Nucleus accumbens (tissue), 56 donors: ENCODE measurements around the gene DIDO1.
"Not testable (repeated sequence)": the region's sequence is repeated elsewhere in the genome, so short reads cannot be mapped to it uniquely, and the experiment has no call there.

Experiments
- DNase-seq, 56 donors: peaks; one replicate each; lab custom pipeline; 2025; lab: John Stamatoyannopoulos, UW

The DIDO1 gene

DNA sequence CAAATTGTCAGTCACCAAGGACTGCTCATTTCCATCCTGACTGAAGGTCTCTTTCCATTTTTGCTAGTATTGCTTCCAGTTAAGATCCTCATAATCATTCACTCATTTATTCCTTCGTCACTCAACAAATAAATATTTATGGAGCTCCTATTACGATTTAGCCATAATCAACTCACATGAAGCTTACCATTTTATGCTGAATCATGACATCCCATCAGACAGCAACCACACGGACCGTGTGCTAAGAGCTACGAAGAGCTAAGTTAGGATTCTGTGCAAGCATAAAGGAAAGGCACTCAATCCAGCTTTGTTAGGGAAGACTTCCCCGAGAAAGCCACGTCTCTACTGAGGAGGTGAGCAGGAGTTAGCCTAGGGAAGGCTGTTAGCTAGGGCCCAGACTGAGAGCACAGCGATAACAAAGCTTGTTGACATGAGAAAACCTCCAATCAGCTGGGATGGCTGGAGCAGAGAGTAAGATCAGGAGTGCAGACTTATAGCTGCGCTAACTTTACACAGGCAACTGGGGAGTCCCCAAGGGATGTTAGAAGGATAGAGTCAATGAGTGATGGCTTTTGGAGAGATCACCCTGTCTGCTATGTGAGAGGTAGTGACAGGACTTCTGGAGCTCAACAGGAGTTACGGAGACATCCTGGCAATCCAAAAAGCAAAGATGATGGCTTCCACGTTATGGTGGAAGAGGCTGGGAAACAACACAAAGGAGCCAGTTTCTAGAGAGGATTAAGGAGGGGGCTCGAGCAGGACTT, 9.1 kb upstream of the DIDO1 start:
- no peak for DNase-seq

- no peak for DNase-seq
Observed at GRCh38 chr20:62933966-62934365, 7.7 kb upstream of the DIDO1 start.

DNA sequence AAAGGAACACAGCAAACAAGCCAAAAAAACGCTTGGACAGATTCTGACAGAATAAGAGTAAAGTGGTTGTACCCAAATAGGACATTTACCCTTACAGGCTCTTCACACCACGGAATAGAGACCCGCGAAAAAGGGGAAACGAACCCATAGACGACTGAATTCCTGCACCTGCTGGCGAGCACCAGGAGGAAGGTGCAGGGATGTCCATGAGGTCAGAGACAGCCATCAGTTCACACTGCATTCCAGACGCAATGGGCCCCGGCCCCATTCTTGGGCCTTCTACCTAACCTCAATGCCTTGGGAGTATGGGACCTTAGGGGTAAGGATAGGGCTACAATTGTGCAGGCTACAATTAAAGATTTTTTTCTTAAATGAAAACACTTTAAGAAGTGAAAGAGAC, 5.2 kb upstream of the DIDO1 start:
- DNase-seq: no peak

DNA sequence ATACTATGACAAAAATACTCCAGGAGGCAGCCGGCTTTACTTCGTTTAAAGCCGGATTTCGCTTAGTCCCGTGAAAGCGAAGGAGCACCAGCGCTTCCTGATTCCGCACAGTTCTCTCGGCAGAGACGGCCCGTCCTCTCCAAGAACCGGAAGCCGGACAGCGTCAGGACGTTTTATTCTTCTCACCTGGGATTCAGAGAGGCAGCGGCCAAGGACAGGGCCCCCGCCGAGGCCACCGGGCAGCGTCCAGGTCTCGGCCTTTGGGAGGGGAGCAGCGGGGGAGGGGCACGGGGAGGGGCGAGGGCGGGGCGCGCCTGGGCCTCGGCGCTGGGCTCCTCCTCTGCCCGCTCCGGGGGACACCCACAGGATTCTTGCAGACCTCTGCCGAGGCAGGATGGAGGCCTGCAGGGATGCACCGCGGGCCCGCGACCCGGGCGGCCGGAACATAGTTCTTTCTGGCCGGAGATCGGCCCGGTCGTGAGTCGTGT, 2.8 kb upstream of the DIDO1 start:
- peak in 20 of 56 donors; percentile 9 to 56 (median 22) for DNase-seq

GRCh38 chr20:62928246-62928939, 2.1 kb upstream of the DIDO1 start:
- no peak for DNase-seq

GRCh38 chr20:62927128-62927705, 912 bp upstream of the DIDO1 start:
- DNase-seq: no peak

DNA sequence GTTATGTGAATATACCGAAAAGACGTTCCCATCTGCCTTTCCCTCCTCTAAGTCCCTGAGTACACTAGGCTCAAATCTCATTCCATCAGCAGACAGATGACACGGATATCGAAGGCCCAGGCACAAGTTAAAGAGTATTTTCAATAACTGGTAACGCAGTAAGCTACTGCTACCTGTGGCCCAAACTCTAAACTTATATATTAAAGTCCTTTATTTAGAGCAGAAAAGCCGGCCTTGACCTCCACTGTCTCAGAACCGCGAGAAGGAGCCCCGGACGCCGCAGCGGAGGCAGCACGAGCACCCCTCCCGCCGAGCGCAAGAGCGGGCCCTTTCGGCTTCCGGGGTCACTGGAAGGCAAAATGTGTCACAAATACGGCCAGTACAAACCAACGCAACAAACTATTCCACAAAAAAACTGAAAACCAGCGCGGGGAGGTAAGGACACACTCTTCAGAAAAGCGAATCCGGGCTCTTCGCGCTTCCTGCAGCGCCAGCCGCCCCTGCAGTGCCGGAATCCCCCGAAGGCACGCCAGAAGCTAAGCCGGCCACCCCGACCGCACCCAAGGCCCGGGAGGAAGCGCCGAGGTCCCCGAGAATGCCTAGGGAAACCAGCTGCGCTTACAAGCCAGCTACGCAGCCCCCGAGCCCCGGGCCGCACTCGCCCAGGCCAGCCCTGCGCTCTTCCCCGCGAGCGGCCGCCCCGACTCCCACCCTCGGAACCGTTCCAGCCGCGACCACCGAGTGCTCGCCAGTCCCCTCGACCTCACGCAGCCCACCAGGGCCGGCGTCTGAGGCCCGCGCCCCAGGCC, 681 bp downstream of the DIDO1 start:
- peak in 18 of 56 donors; percentile 24 to 60 (median 45) for DNase-seq

DNA sequence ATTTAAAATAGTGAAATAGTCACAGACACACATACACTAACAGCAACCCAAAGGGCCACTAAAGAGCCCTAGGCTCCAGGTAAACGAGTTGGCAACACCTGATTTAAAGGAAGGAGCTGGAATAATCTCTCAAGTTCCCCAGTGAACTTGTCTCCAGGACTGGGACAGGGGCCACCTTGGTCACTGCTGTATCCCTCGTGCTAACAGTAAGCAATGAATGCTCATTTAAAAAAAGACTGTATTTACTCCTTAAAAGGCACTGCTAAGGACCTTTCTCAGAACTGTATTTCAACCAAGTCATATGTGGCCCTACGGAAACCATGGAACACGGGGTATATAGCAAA, 1.3 kb downstream of the DIDO1 start:
- no peak for DNase-seq

DNA sequence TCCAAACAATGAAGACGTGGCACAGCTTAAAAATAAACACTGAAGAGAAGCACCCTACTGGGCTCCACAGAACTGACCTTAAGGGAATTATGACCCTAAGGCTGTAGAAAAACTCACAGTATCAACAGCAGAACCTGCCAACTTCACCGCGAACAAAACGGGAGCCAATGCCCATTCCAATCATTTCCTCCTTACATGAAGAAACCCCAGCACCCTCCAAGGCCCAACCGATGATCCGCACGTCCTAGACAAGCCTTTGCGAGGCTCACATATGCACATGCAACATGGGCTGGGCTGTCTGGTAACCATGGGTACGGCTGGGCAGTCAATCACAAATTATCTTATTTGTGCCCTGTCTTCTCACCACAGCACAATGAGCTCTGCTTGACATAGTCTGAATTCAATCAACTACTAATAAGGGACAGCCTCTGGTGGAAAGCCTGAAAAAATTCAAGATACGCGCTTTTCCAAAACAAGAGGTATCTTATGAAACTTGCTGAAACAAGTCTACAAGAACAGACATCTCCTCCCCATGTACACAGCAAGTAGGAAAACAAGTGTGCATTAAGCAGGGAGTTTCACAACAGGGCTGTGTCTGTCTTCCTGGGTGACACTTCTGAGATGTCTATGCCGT, 1.7 kb downstream of the DIDO1 start:
- no peak for DNase-seq

DNA sequence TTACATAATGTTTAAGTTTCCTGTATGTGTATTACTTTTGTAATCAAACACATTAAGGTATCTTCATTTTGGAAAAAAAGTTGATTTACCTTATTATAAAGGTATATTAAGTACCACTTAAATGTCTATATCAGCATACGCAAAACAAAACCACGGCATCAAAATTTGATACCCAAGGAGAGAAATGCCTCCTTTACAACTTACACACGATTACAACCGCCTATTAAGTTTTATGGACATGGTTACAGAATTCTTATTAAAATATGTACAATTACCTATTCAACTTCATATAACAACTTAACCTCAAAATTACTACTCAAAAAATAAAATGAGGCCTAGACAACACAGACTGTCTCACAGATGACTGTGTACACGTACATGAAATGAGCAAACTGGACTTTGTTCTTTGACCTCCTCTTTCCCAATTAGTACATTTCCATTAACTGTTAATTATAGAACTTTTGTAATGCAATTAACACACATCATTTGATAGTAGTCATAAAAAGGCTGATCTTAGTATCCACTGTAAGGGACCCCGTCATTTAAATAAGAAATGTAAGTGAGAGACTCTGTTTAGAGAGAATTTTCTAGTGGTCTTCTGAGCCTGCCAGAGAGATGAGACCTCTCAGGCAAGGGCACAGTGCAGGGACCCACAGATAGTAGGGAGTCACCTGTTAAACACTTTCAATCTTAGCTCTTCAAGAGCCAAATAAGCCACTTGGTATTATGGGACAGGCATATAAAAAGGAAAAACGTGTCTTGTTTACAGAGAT, 2.5 kb downstream of the DIDO1 start:
- DNase-seq: no peak

DNA sequence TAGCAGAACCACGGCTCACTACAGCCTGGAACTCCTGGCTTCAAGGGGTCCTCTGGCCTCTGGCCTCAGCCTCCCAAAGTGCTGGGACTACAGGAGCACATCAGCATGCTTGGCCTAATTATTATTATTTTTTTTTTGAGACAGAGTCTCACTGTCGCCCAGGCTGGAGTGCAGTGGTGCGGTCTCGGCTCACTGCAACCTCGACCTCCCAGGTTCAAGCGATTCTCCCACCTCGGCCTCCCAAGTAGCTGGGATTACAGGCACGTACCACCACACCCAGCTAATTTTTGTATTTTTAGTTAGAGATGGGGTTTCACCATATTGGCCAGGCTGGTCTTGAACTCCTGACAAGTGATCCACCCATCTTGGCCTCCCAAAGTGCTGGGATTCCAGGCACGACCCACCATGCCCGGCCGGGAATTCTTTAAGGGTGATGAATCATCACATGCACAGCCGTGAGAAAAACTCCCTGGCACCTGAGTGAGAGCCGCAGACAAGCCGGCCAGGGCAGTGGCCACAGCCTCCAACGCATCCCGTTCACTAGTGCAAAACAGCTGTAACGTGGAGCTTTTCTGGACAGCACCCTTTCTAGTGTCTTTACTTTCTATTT, 3.1 kb downstream of the DIDO1 start:
- DNase-seq: not testable (repeated sequence)

DNA sequence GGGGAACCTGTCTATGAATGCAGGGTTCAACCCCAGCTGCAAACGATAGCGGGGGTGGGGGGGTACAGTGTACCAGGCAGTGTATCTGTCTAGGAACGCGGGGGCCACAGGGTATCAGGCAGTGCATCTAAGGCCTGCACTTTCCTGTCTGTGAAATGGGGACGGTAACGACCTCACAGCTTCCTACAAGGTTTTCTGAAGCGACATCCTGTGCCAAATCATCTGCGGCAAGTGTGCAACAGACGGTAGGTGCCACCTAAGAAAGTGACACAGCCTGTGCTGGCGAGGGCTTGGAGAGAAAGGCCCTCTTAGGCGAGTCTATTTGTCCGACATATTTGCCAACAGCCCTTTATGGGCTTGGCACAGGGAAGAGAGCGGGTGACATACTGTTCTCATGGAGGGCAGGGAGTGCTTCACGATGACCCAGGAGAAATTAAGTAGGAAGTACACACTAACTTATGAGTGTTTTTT, 3.8 kb downstream of the DIDO1 start:
- no peak for DNase-seq

DNA sequence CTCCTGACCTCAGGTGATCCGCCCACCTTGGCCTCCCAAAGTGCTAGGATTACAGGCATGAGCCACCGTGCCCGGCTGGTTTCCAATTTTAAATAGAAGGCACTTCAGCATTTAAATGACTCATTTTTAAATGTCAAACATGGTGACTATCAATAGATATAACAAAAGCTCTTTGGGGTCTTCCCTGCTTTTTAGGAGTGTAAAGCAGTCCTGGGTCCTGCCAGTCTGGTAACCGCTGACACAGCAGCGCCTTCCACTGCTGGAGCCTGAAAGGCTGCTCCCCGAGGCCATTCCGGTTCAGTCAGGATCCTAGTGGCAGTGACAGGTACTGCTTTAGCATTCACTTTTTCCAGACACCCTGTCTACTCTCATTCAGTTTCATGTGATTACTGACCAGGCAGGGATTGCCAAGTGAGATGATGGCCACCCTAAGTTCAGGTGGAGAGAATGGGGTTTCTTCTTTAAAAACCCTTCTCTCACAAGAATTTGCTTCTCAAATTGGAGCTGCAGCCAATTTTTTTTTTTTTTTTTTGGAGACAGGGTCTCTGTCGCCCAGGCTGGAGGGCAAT, 5.1 kb downstream of the DIDO1 start:
- peak in 3 of 56 donors; percentile 13 to 25 (median 25) for DNase-seq

- no peak for DNase-seq
Observed at GRCh38 chr20:62920039-62920645, 6.2 kb downstream of the DIDO1 start.

DNA sequence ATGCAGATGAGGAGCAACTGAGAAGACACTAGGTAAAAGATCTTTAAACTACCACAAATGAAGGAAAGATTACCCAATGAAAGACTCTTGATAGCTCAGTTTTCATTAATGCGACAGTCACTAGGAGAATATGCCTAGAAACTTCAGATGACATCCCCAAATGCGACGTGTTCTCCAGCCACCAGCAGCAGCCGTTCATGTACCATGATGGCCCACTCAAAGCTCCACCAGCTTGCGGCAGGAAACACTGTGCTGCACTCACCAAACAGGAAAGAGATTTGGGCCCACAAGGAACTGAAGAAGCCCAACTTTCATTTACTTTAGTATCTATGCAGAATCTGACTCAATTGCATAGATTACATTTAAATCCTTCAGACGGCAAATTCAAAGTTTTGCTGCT, 7.5 kb downstream of the DIDO1 start:
- DNase-seq: no peak

DNA sequence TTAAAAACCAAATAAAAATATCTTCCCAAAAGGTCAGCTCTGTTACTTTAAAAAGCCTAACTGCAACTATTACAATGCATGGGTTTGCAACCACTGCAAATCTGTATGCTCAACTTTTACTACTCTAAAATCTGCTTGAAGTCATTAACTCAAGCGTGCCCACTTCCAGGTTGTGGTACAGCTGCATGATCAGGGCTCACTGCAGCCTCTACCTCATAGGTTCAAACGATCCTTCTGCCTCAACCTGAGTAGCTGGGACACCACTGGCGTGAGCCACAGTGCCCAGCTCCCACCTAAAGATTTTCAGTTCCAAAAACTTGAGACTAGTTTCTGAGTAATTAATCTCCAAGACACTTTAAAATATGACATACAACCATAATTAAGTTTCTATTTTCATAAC, 8.2 kb downstream of the DIDO1 start:
- no peak for DNase-seq

- no peak for DNase-seq
Observed at GRCh38 chr20:62917720-62918119, 8.6 kb downstream of the DIDO1 start.
